AG20443 (cell line): ENCODE results near the gene HSFX3.
A peak's percentile ranks its signal among the peaks of the same experiment; 100 is the strongest.
"Not testable (repeated sequence)": the region's sequence is repeated elsewhere in the genome, so short reads cannot be mapped to it uniquely, and the experiment has no call there.

Experiments used
- DNase-seq: peaks from one replicate; pipeline ENCODE4 v3.0.0; 2012; ENCODE audit warnings: low spot score, mixed read lengths

Gene HSFX3

DNA sequence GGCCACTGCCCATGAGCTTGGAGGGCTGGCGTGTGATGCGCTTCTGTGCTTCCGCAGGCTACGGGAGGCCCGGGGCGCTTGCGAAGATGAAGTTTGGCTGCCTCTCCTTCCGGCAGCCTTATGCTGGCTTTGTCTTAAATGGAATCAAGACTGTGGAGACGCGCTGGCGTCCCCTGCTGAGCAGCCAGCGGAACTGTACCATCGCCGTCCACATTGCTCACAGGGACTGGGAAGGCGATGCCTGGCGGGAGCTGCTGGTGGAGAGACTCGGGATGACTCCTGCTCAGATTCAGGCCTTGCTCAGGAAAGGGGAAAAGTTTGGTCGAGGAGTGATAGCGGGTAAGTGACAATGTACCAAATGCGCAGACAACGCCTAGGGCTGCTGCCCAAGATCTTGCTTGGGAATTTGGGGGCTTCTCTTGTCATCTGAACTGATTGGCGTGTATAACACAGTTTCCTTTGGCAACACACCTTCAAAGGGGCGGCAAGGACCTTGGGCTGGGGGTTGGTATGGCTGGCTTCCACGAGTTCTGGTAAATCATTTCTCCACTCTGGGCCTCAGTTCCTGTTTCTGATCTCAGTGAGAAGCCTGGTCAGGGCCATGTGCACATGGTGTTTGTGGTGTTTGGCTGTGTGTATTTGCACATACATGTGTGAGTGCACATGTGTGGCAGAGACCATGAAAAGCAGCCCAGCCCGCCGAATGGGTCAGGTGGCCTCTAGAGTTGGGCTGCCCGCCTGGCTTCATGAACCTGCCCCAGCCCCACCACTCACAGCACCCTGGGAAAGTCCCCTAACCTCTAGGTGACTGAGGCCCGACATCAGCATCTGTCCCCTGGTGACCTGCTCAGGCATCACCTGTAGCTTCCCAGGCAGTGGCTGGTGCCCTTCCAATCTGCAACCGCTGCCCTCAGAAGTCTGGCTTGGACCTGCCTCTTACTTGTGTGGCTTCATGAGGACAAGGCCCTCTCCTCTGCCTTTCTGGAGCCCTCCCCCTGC lies 3.9 kb downstream of the HSFX3 start:
- not testable (repeated sequence) for DNase-seq

DNA sequence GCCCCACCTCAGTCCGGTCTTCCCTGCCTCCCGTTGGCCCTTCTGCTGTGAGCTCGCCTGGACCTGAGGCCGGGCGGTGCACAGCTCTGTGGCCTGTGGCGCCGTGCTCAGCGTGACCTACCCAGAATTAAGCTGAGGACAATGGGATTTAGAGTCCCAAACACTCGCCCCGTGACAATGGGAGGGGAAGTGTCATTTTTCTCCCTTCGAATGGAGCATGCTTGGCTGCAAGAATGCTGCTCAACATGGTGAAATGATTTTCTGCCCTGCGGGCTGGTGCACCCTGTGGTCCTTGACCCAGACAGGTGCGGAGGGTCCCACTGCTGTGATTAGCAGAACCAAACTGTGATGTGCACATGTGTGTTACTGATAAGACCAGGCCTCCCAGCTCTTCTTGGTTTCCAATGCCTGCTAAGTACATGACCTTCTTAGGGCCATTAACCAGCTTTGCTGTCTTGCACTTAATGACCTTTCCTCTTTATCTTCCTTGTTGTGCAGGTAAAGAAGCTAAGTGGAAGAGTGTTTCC lies 8.1 kb downstream of the HSFX3 start:
- peak; percentile 7 for DNase-seq

DNA sequence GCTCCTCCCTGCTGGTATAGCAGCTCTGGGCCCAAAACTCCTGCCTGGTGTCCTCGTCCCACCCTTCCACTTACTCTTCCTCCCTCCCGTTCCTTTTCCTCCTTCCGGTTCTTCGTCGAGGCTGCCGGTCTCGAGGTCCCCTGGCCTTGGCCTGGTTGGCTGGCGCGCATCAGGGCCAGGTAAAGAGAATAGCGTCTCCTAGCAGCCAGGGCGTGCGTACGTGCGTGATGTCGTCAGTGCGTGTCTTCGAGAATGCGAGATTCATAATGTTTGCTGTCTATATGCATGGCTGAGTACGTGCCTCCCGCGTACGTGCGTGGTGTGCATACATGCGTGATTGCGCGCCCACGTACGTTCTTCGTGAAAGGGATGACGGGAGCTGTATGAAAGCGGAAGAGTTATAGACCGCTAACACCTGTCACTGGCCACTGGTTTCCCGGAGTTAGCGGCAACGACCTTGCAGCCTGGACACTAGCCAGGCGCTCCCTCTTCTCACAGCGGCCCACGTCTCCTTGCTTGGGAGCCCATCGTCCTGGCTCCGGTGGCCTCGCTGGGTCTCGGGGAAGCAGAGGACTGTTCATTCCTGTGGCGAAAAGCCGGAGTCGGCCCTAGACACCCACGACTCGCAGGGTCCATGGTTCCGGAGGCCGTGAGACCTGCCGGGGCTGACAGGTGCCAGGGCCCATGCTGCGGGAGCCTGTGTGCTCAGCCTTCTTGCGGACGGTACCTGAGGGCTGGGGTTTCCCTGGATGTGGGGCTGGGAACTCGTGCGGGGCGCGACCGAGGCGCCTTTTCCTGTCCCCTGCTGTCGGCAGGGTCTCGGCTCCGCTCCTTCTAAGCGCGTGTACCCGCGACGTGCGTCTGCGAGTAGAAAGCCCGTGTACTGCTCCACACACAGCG lies 8.9 kb downstream of the HSFX3 start, which contains the start of gene EOLA1:
EOLA1 (plus strand) TSS at position 392 of the 900 bp plus-strand sequence. CDS start 4,619 bp downstream, outside the sequence.
- DNase-seq: no peak

GRCh38 chrX:149540131-149540620 lies 9.5 kb downstream of the HSFX3 start:
- peak; percentile 86 for DNase-seq

- DNase-seq: peak; percentile 86
Measured at GRCh38 chrX:149539283-149540130, 10.2 kb downstream of the HSFX3 start.

GRCh38 chrX:149537474-149537873 lies 12.2 kb downstream of the HSFX3 start:
- not testable (repeated sequence) for DNase-seq

DNA sequence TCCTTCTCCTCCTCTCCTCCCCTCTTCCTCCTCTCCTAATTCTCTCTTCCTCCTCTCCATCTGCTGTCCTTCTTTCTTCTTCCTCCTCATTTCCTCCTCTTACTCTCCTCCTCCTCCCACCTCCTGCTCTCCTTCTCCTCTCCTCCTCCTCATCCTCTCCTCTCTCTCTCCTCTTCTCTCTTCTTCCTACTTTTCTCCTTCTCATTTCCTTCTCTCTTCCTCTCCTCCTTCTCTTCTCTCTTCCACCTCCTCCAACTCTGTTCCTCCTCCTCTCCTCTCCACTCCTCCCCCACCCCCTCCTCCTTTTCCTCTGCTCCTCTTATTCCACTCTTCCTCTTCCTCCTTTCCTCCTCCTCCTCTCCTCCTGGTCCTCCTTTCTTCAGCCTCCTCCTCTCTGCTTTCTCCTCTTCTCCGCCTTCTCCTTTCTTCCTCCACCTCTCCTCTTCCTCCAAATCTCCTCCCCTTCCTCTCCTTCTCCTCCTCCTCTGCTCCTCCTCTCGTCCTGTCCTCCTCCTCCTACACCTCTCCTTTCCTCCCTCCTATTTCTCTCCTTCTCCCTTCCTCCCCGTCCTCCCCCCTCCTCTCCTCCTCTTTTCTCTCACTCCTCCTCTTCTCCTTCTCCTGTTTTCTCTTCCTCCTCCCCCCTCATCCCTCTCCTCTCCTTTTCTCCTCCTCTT lies 14.7 kb downstream of the HSFX3 start:
- not testable (repeated sequence) for DNase-seq

DNA sequence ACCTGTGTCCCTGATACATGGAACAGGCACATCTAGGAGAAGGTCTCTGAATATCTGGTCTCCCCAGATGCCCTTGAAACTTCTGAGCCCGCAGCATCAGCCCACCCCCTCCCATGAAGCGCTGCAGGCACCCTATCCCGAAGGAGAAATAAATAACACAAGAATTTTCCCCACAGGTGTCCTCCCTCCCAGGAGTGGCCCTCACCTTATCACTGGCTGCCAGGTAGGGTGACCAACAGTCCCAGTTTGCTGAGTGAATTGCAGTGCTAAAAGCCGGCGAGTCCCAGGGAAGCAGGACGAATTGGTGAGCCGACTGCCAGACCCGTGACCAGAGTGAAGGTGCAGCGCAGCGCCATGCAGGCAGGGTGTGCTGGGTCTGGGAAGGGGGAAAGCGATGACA lies 15.7 kb downstream of the HSFX3 start:
- not testable (repeated sequence) for DNase-seq

- DNase-seq: not testable (repeated sequence)
Measured at GRCh38 chrX:149532868-149533267, 16.9 kb downstream of the HSFX3 start.

DNA sequence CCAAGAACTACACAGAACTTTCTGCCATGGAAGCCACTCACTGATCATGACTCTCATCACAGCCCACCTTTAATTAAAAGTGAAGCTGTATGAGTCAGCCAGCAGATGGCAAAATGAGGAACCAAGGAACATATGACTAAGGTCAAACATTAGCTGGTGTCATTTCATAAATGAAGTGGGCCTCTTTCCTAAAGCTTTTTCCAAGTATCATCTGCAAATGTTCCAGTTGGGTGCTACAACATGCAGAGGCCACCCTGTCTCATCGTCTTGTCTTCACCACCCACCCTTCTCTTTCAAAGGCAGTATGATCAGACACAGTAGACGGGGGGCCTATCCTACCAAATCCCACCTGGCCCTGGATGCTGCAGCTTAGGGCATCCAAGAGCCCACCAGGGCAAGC lies 18.1 kb downstream of the HSFX3 start:
- DNase-seq: no peak

GRCh38 chrX:149528381-149528780 lies 21.3 kb downstream of the HSFX3 start:
- DNase-seq: no peak

- peak; percentile 20 for DNase-seq
Measured at GRCh38 chrX:149527705-149528104, 22.0 kb downstream of the HSFX3 start.

GRCh38 chrX:149526318-149527033 lies 23.2 kb downstream of the HSFX3 start:
- not testable (repeated sequence) for DNase-seq

DNA sequence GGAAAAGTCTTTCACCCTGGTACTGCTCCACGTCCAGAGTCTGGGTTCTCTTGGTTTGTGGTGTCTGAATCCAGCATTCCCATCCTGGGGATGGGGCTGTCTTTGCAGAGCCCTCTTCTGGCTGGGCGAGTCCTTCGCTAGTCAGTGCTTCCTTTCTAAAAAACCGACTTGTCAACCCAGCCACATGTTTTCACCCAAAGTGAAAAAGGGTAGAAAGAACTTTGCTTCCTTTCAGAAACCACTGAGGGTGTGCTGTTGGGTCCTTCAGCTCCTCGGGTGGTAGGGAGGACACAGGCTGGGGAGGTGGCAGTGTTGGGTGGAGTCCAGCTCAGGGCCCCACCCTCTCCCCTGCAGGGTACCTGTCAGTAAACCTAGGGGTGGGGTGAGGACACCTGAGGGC lies 23.8 kb downstream of the HSFX3 start:
- DNase-seq: not testable (repeated sequence)

DNA sequence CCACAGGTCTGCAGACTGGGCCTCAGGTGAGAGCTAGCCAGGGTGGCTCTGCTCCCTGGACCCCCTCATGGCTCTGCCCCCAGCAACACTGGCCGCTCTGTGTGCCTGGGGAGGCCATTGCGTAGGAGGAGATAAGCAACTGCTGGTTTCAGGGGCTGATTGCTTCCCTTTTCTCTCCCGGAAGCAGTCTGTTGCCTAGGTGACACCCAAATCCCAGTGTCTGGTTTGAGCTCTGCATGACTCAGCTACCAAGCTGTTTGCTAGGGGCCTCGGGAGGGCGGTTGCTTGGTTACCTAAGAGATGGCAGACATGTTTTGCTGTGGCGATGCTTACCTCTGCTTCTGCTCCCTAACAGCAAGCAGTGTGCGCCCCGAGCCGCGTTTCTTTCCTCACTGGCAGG lies 24.3 kb downstream of the HSFX3 start:
- not testable (repeated sequence) for DNase-seq

DNA sequence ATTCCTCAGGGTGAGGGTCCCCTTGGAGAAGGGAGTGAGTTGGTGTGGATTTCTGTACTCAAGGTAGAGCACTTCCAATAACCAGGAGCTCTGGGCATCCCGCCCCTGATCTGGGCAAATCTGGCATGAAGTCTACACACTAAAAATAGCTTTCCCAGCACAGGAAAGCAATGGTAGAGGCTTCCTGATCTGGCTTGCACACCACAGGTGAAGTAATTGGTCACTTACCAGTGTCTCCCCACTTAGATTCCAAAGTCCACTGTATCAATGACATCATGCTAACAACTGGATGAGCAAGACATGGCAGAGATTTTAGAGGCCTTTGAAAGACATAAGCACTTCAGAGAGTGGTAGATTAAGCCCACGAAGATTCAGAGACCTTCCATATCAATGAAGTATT lies 26.8 kb downstream of the HSFX3 start:
- no peak for DNase-seq

- DNase-seq: no peak
Measured at GRCh38 chrX:149521438-149521837, 28.3 kb downstream of the HSFX3 start.

GRCh38 chrX:149520636-149521277 lies 29.0 kb downstream of the HSFX3 start:
- DNase-seq: not testable (repeated sequence)

- DNase-seq: no peak
Measured at GRCh38 chrX:149518236-149518635, 31.5 kb downstream of the HSFX3 start.
